Vagina (tissue), 2 donors: ENCODE data around the gene DNAI2. TPM values are rescaled to one million over a fixed set of nuclear protein-coding genes. Genes with fewer than 3 reads are reported as not detected.

Experiments used
- DNase-seq, 2 donors: peaks; one replicate each; pipeline ENCODE4 v3.0.0-alpha.2; 2017; ENCODE audit errors: extremely low spot score in 2 of 2
- H3K27ac ChIP-seq: fragments of 200-600 bp; sonication (generic); one replicate; pipeline ENCODE4 v1.5.1; 2019
- H3K27me3 ChIP-seq: fragments of 200-600 bp; sonication (generic); one replicate; pipeline ENCODE4 v1.5.1; 2019
- H3K36me3 ChIP-seq, 2 donors: fragments of 200-600 bp; sonication (generic); one replicate each; pipeline ENCODE4 v1.5.1; 2017 to 2019
- H3K4me1 ChIP-seq: fragments of 200-600 bp; sonication (generic); one replicate; pipeline ENCODE4 v1.5.1; 2019
- H3K4me3 ChIP-seq, 2 donors: fragments of 200-600 bp; sonication (generic); 1 replicate in 1 of 2; 2 replicates in 1 of 2; pipeline ENCODE4 v1.5.1; 2016 to 2019
- H3K9me3 ChIP-seq: fragments of 200-600 bp; sonication (generic); one replicate; pipeline ENCODE4 v1.5.1; 2019
- CTCF ChIP-seq, 3 experiments: fragments of 450-650 bp in 2 of 3; fragments of 200-600 bp in 1 of 3; sonication (generic) in 1 of 3; IDR thresholded peaks; one replicate each; pipeline ENCODE4 v1.5.1; 2017 to 2019; ENCODE audit warnings: antibody characterized with exemption in 3 of 3, mild to moderate bottlenecking in 2 of 3, moderate library complexity in 2 of 3
- POLR2A ChIP-seq, 2 donors: fragments of 450-650 bp; IDR thresholded peaks; one replicate each; pipeline ENCODE4 v1.6.1; 2017; ENCODE audit warnings: antibody characterized with exemption in 2 of 2, mild to moderate bottlenecking in 2 of 2, moderate library complexity in 2 of 2
- POLR2AphosphoS5 ChIP-seq, 2 donors: sonication (generic); formaldehyde crosslinking; IDR thresholded peaks; one replicate each; pipeline ENCODE4 v1.9.0; 2017; ENCODE audit warnings: antibody characterized with exemption in 2 of 2, mild to moderate bottlenecking in 2 of 2, low read depth in 1 of 2; ENCODE audit not compliant: insufficient read depth in 1 of 2
- intact Hi-C: fragments of 100-400 bp; cut with DNase I; formaldehyde crosslinking; loops from one replicate; pipeline ENCODE4 v1.15.1; 2023
- total RNA-seq: library from RNA; depleted of rRNA; stranded (reverse); fragments of >200 nt; gene quantifications from one replicate; pipeline ENCODE4 v1.2.3, GENCODE V29; 2016

The DNAI2 gene
- total RNA-seq, 1 donor from 2014 or later = not detected

GRCh38 chr17:74228306-74228978 is 45.6 kb upstream of the DNAI2 start:
- intact Hi-C loops = no loop called here
- no peak for DNase-seq
- H3K27me3 ChIP-seq = no peaks in the 10 kb centered on the region
- H3K9me3 ChIP-seq = no peaks in the 10 kb centered on the region
- no peaks in the 10 kb centered on the region for H3K4me1 ChIP-seq
- TF ChIP-seq POLR2AphosphoS5 (IDR thresholded peaks at IDR 0.05; ENCODE audit: insufficient read depth in 1 of 2, low read depth in 1 of 2) = no peak
- no peak for TF ChIP-seq CTCF (IDR thresholded peaks at IDR 0.05)
- TF ChIP-seq POLR2A (IDR thresholded peaks at IDR 0.05) = no peak
- H3K4me3 ChIP-seq = no peak overlapping the region
- H3K36me3 ChIP-seq = no peaks in the 10 kb centered on the region
- H3K27ac ChIP-seq = no peak overlapping the region

GRCh38 chr17:74230896-74231295 is 43.1 kb upstream of the DNAI2 start:
- intact Hi-C loops = no loop called here
- no peaks in the 10 kb centered on the region for H3K9me3 ChIP-seq
- H3K4me1 ChIP-seq = no peaks in the 10 kb centered on the region
- no peak for TF ChIP-seq POLR2AphosphoS5 (IDR thresholded peaks at IDR 0.05; ENCODE audit: insufficient read depth in 1 of 2, low read depth in 1 of 2)
- TF ChIP-seq POLR2A (IDR thresholded peaks at IDR 0.05) = no peak
- no peak for TF ChIP-seq CTCF (IDR thresholded peaks at IDR 0.05)
- H3K36me3 ChIP-seq = no peaks in the 10 kb centered on the region
- no peak for DNase-seq
- no peaks in the 10 kb centered on the region for H3K27me3 ChIP-seq
- H3K27ac ChIP-seq = no peak overlapping the region
- no peak overlapping the region for H3K4me3 ChIP-seq

GRCh38 chr17:74231928-74232907 is 41.8 kb upstream of the DNAI2 start:
- TF ChIP-seq POLR2AphosphoS5 (IDR thresholded peaks at IDR 0.05; ENCODE audit: insufficient read depth in 1 of 2, low read depth in 1 of 2) (no peak), CTCF (IDR thresholded peaks at IDR 0.05) (no peak), POLR2A (IDR thresholded peaks at IDR 0.05) (no peak)
- intact Hi-C loops = no loop called here
- no peaks in the 10 kb centered on the region for H3K36me3 ChIP-seq
- no peaks in the 10 kb centered on the region for H3K4me1 ChIP-seq
- no peak overlapping the region for H3K27ac ChIP-seq
- H3K9me3 ChIP-seq = no peaks in the 10 kb centered on the region
- H3K27me3 ChIP-seq = no peaks in the 10 kb centered on the region
- H3K4me3 ChIP-seq = no peak overlapping the region
- DNase-seq = no peak

GRCh38 chr17:74233937-74234336 is 40.1 kb upstream of the DNAI2 start:
- no peaks in the 10 kb centered on the region for H3K4me1 ChIP-seq
- H3K27ac ChIP-seq = no peak overlapping the region
- H3K27me3 ChIP-seq = no peaks in the 10 kb centered on the region
- no peak for DNase-seq
- TF ChIP-seq POLR2A (IDR thresholded peaks at IDR 0.05) = no peak
- TF ChIP-seq POLR2AphosphoS5 (IDR thresholded peaks at IDR 0.05; ENCODE audit: insufficient read depth in 1 of 2, low read depth in 1 of 2) = no peak
- H3K9me3 ChIP-seq = no peaks in the 10 kb centered on the region
- intact Hi-C loops = no loop called here
- no peak overlapping the region for H3K4me3 ChIP-seq
- no peaks in the 10 kb centered on the region for H3K36me3 ChIP-seq

- Histone ChIP-seq H3K4me1 (no peaks in the 10 kb centered on the region), H3K4me3 (no peak overlapping the region), H3K36me3 (no peaks in the 10 kb centered on the region), H3K27me3 (no peaks in the 10 kb centered on the region), H3K27ac (no peak overlapping the region), H3K9me3 (no peaks in the 10 kb centered on the region)
- DNase-seq = no peak
- intact Hi-C loops = no loop called here
- TF ChIP-seq POLR2A (IDR thresholded peaks at IDR 0.05) = no peak
- no peak for TF ChIP-seq POLR2AphosphoS5 (IDR thresholded peaks at IDR 0.05; ENCODE audit: insufficient read depth in 1 of 2, low read depth in 1 of 2)
- no peak for TF ChIP-seq CTCF (IDR thresholded peaks at IDR 0.05)
Measured at GRCh38 chr17:74234486-74234885, 39.5 kb upstream of the DNAI2 start.
